ENCODE results near the gene KLHL3. TPM values are rescaled to one million over a fixed set of nuclear protein-coding genes. Genes with fewer than 3 reads are reported as not detected.

Gene KLHL3
- polyA plus RNA-seq, 1 of the 3 experiments (the other 2 are of a cell fraction) = 3.8 TPM

- H3K79me2 ChIP-seq (ENCODE audit: insufficient read depth) = no peaks in the 10 kb centered on the region
- H3F3A ChIP-seq (replicated peaks; ENCODE audit: insufficient read depth) = no peaks in the 10 kb centered on the region
- no peaks in the 10 kb centered on the region for H3K9me2 ChIP-seq
- no peaks in the 10 kb centered on the region for H3K27me3 ChIP-seq (ENCODE audit: insufficient read depth)
- 74% methylated on average over 2 of the region's 2 CpGs for WGBS (ENCODE audit: low lambda C conversion rate)
- TF ChIP-seq FOXJ3 (CRISPR knock-in tag; IDR thresholded peaks at IDR 0.05) (no peak), GATA2 (CRISPR knock-in tag; IDR thresholded peaks at IDR 0.05) (no peak), PBX3 (IDR thresholded peaks at IDR 0.05) (no peak), GABPA (IDR thresholded peaks at IDR 0.05; ENCODE audit: low read depth) (no peak), CHD2 (IDR thresholded peaks at IDR 0.05; ENCODE audit: low read length, partially characterized antibody) (no peak), CTCF (IDR thresholded peaks at IDR 0.05) (no peak), RFX5 (IDR thresholded peaks at IDR 0.05; ENCODE audit: low read length) (no peak), RXRA (IDR thresholded peaks at IDR 0.05; ENCODE audit: borderline replicate concordance, low read depth) (no peak), TCF12 (IDR thresholded peaks at IDR 0.05) (no peak), USF2 (IDR thresholded peaks at IDR 0.05; ENCODE audit: borderline replicate concordance, low read depth, low read length) (no peak), TEAD4 (IDR thresholded peaks at IDR 0.05; ENCODE audit: borderline replicate concordance, insufficient read depth) (no peak), REST (IDR thresholded peaks at IDR 0.05; ENCODE audit: low read depth, low read length) (no peak), FOSL2 (IDR thresholded peaks at IDR 0.05; ENCODE audit: borderline replicate concordance, low read depth) (no peak), ZBTB33 (IDR thresholded peaks at IDR 0.05; ENCODE audit: borderline replicate concordance, low read depth) (no peak), MXI1 (IDR thresholded peaks at IDR 0.05; ENCODE audit: low read depth, low read length) (no peak), SMC3 (IDR thresholded peaks at IDR 0.05; ENCODE audit: low read depth, low read length) (no peak)
- TF ChIP-seq, protein P1, sequence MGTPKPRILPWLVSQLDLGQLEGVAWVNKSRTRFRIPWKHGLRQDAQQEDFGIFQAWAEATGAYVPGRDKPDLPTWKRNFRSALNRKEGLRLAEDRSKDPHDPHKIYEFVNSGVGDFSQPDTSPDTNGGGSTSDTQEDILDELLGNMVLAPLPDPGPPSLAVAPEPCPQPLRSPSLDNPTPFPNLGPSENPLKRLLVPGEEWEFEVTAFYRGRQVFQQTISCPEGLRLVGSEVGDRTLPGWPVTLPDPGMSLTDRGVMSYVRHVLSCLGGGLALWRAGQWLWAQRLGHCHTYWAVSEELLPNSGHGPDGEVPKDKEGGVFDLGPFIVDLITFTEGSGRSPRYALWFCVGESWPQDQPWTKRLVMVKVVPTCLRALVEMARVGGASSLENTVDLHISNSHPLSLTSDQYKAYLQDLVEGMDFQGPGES (IDR thresholded peaks at IDR 0.05; ENCODE audit: low read depth, low read length) = no peak
- H2AFZ ChIP-seq (ENCODE audit: low read depth) = no peak overlapping the region
- no peaks in the 10 kb centered on the region for H3K36me3 ChIP-seq (replicated peaks in 1 of 2; ENCODE audit: control insufficient read depth in 1 of 2, insufficient read depth in 2 of 2, low read length in 1 of 2)
- no peak overlapping the region for H3K4me2 ChIP-seq
- no peaks in the 10 kb centered on the region for H3K4me1 ChIP-seq (ENCODE audit: control insufficient read depth in 1 of 2, insufficient read depth in 2 of 2, low read depth in 1 of 2, low read length in 1 of 2)
- no peaks in the 10 kb centered on the region for H4K20me1 ChIP-seq (ENCODE audit: insufficient read depth)
- POLR2A ChIA-PET = no interaction called here
- no peak overlapping the region for H3K9ac ChIP-seq
- no peaks in the 10 kb centered on the region for H3K9me3 ChIP-seq
- CTCF ChIA-PET = interaction anchor here (1.1 to 5.9 kb wide), 4 partner anchors 12 to 54 kb away, joined by 3 to 22 read pairs (median 7); no protein-coding TSS in a partner anchor
- no peak overlapping the region for H3K27ac ChIP-seq (ENCODE audit: low read depth in 2 of 2, low read length in 1 of 2)
- no peak overlapping the region for H3K4me3 ChIP-seq (ENCODE audit: low read depth in 2 of 2, low read length in 1 of 2)
- no peak for DNase-seq
These were observed 21.4 kb downstream of the KLHL3 start for GRCh38 chr5:137714494-137714893.
